HEK293 (cell line): ENCODE data around the gene ETFBKMT.

Experiments
- CTCF ChIA-PET: fragments of 350-600 bp; formaldehyde crosslinking; extraction: SDS; loops from one replicate; lab custom pipeline; 2021; ENCODE audit warnings: antibody characterized with exemption; lab: Yijun Ruan, JAX
- POLR2A ChIA-PET: fragments of 300-600 bp; formaldehyde crosslinking; extraction: SDS; loops from one replicate; lab custom pipeline; 2020; ENCODE audit warnings: antibody characterized with exemption, inconsistent platforms; lab: Yijun Ruan, JAX
- H3K27ac ChIP-seq: fragments of 200-500 bp; sonication (Bioruptor generic); 2 replicates; pipeline ENCODE4 v1.5.1; 2014; ENCODE audit warnings: low read depth, low read length, control low read depth, inconsistent platforms; ENCODE audit errors: extremely low read depth
- H3K36me3 ChIP-seq, 2 experiments: fragments of 200-500 bp in 1 of 2; sonication (Bioruptor generic) in 1 of 2; 1 replicate in 1 of 2; 2 replicates in 1 of 2; pipeline ENCODE4 v1.5.1; 2014 to 2017; ENCODE audit warnings: inconsistent platforms in 2 of 2, low read length in 2 of 2; ENCODE audit not compliant: control insufficient read depth in 2 of 2, insufficient read depth in 1 of 2
- H3K4me1 ChIP-seq: fragments of 200-500 bp; sonication (Bioruptor generic); 2 replicates; pipeline ENCODE4 v1.5.1; 2014; ENCODE audit warnings: mild to moderate bottlenecking, low read length, inconsistent platforms; ENCODE audit not compliant: control insufficient read depth, insufficient read depth
- H3K4me3 ChIP-seq: 2 replicates; pipeline ENCODE4 v1.5.1; 2011; ENCODE audit warnings: low read depth, mild to moderate bottlenecking, control low read depth, low read length, moderate library complexity
- H3K9me3 ChIP-seq: fragments of 200-500 bp; sonication (Bioruptor generic); 2 replicates; pipeline ENCODE4 v1.5.1; 2014; ENCODE audit warnings: low read depth, low read length, inconsistent platforms; ENCODE audit not compliant: control insufficient read depth, insufficient read depth
- HOXC10 ChIP-seq: sonication (generic); formaldehyde crosslinking; IDR thresholded peaks from 2 replicates; pipeline ENCODE4 v1.8.1; 2023; ENCODE audit warnings: mild to moderate bottlenecking, missing genetic modification reagents
- MZF1 ChIP-seq: fragments of 450-650 bp; formaldehyde crosslinking; IDR thresholded peaks from 2 replicates; pipeline ENCODE4 v1.5.1; 2017; ENCODE audit warnings: missing biosample characterization, missing genetic modification characterization, borderline replicate concordance
- ZBTB21 ChIP-seq: fragments of 450-650 bp; formaldehyde crosslinking; IDR thresholded peaks from 2 replicates; pipeline ENCODE4 v1.5.1; 2017; ENCODE audit warnings: missing biosample characterization, missing genetic modification characterization
- ZBTB8A ChIP-seq: fragments of 450-650 bp; formaldehyde crosslinking; IDR thresholded peaks from 2 replicates; pipeline ENCODE4 v1.5.1; 2016; ENCODE audit warnings: missing biosample characterization, missing genetic modification characterization
- ZNF112 ChIP-seq: fragments of 450-650 bp; formaldehyde crosslinking; IDR thresholded peaks from 2 replicates; pipeline ENCODE4 v1.5.0; 2017; ENCODE audit warnings: missing biosample characterization, missing genetic modification characterization
- ZNF121 ChIP-seq: fragments of 450-650 bp; formaldehyde crosslinking; IDR thresholded peaks from 2 replicates; pipeline ENCODE4 v1.5.1; 2016; ENCODE audit warnings: missing biosample characterization, missing genetic modification characterization
- ZNF184 ChIP-seq: fragments of 450-650 bp; IDR thresholded peaks from 2 replicates; pipeline ENCODE4 v1.5.1; 2018; ENCODE audit warnings: missing biosample characterization, mild to moderate bottlenecking, missing genetic modification characterization
- ZNF214 ChIP-seq: fragments of 450-650 bp; formaldehyde crosslinking; IDR thresholded peaks from 2 replicates; pipeline ENCODE4 v1.5.1; 2017; ENCODE audit warnings: missing biosample characterization, mild to moderate bottlenecking, missing genetic modification characterization, borderline replicate concordance
- ZNF23 ChIP-seq: fragments of 450-650 bp; formaldehyde crosslinking; IDR thresholded peaks from 2 replicates; pipeline ENCODE4 v1.5.1; 2016; ENCODE audit warnings: missing biosample characterization, missing genetic modification characterization, borderline replicate concordance
- ZNF274 ChIP-seq, 2 experiments: fragments of 200-500 bp in 1 of 2; fragments of 450-650 bp in 1 of 2; sonication (Bioruptor generic) in 1 of 2; formaldehyde crosslinking in 1 of 2; IDR thresholded peaks; 2 replicates each; pipeline versions ENCODE4 v1.5.1 to v1.6.1; 2014 to 2016; ENCODE audit warnings: borderline replicate concordance in 1 of 2, inconsistent platforms in 1 of 2, low read length in 1 of 2, missing biosample characterization in 1 of 2, missing genetic modification characterization in 1 of 2
- ZNF37A ChIP-seq: fragments of 450-650 bp; IDR thresholded peaks from 2 replicates; pipeline ENCODE4 v1.5.1; 2018; ENCODE audit warnings: missing biosample characterization, missing genetic modification characterization
- ZNF473 ChIP-seq: fragments of 450-650 bp; formaldehyde crosslinking; IDR thresholded peaks from 2 replicates; pipeline ENCODE4 v1.5.1; 2017; ENCODE audit warnings: missing biosample characterization, missing genetic modification characterization
- ZNF555 ChIP-seq: fragments of 450-650 bp; formaldehyde crosslinking; conservative IDR thresholded peaks from 2 replicates; pipeline ENCODE4 v1.5.1; 2017; ENCODE audit warnings: missing biosample characterization, mild to moderate bottlenecking, missing genetic modification characterization, inconsistent platforms
- ZNF670 ChIP-seq: fragments of 450-650 bp; formaldehyde crosslinking; IDR thresholded peaks from 2 replicates; pipeline ENCODE4 v1.5.1; 2016; ENCODE audit warnings: missing biosample characterization, missing genetic modification characterization, low read depth
- ZNF791 ChIP-seq: fragments of 450-650 bp; formaldehyde crosslinking; IDR thresholded peaks from 2 replicates; pipeline ENCODE4 v1.5.1; 2016; ENCODE audit warnings: missing biosample characterization, missing genetic modification characterization
- TF ChIP-seq, protein P1 (sequence below): fragments of 450-650 bp; formaldehyde crosslinking; conservative IDR thresholded peaks from 2 replicates; pipeline ENCODE4 v1.5.1; 2016; ENCODE audit warnings: low read depth, missing biosample characterization, missing genetic modification characterization
- TF ChIP-seq, protein P2 (sequence below): fragments of 450-650 bp; formaldehyde crosslinking; IDR thresholded peaks from 2 replicates; pipeline ENCODE4 v1.5.1; 2016; ENCODE audit warnings: missing biosample characterization, missing genetic modification characterization
- TF ChIP-seq, protein P3 (sequence below): fragments of 450-650 bp; formaldehyde crosslinking; IDR thresholded peaks from 2 replicates; pipeline ENCODE4 v1.5.1; 2016; ENCODE audit warnings: missing biosample characterization, missing genetic modification characterization
- TF ChIP-seq, protein P4 (sequence below): fragments of 450-650 bp; formaldehyde crosslinking; IDR thresholded peaks from 2 replicates; pipeline ENCODE4 v1.5.1; 2016; ENCODE audit warnings: missing biosample characterization, missing genetic modification characterization
- TF ChIP-seq, protein P5 (sequence below): fragments of 450-650 bp; formaldehyde crosslinking; conservative IDR thresholded peaks from 2 replicates; pipeline ENCODE4 v1.5.1; 2016; ENCODE audit warnings: low read depth, missing biosample characterization, missing genetic modification characterization

Gene ETFBKMT

DNA sequence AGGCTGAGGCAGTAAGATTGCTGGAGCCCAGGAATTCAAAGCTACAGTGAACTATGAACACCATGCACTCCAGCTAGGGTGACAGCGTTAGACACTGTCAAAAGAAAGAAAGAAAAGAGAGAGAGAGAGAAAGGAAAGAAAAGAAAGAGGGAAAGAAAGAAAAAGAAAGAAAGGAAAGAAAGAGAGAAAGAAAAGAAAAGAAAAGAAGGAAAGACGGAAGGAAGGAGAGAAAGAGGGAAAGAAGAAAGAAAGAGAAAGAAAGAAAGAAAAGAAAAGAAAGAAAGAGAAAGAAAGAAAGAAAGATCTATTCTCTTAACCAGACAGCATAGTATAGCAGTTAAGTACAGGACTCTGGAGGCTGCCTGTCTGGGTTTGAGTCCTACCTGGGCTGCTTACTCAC lies 46.7 kb upstream of the ETFBKMT start (continued):
- TF ChIP-seq, protein P1, sequence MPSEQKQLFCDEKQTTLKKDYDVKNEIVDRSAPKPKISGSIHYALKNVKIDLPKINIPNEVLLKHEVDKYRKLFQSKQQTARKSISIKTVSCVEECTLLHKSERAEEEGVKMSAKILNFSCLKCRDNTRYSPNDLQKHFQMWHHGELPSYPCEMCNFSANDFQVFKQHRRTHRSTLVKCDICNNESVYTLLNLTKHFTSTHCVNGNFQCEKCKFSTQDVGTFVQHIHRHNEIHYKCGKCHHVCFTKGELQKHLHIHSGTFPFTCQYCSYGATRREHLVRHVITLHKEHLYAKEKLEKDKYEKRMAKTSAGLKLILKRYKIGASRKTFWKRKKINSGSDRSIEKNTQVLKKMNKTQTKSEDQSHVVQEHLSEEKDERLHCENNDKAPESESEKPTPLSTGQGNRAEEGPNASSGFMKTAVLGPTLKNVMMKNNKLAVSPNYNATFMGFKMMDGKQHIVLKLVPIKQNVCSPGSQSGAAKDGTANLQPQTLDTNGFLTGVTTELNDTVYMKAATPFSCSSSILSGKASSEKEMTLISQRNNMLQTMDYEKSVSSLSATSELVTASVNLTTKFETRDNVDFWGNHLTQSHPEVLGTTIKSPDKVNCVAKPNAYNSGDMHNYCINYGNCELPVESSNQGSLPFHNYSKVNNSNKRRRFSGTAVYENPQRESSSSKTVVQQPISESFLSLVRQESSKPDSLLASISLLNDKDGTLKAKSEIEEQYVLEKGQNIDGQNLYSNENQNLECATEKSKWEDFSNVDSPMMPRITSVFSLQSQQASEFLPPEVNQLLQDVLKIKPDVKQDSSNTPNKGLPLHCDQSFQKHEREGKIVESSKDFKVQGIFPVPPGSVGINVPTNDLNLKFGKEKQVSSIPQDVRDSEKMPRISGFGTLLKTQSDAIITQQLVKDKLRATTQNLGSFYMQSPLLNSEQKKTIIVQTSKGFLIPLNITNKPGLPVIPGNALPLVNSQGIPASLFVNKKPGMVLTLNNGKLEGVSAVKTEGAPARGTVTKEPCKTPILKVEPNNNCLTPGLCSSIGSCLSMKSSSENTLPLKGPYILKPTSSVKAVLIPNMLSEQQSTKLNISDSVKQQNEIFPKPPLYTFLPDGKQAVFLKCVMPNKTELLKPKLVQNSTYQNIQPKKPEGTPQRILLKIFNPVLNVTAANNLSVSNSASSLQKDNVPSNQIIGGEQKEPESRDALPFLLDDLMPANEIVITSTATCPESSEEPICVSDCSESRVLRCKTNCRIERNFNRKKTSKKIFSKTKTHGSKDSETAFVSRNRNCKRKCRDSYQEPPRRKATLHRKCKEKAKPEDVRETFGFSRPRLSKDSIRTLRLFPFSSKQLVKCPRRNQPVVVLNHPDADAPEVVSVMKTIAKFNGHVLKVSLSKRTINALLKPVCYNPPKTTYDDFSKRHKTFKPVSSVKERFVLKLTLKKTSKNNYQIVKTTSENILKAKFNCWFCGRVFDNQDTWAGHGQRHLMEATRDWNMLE (tag by site-specific recombination), result no peak

DNA sequence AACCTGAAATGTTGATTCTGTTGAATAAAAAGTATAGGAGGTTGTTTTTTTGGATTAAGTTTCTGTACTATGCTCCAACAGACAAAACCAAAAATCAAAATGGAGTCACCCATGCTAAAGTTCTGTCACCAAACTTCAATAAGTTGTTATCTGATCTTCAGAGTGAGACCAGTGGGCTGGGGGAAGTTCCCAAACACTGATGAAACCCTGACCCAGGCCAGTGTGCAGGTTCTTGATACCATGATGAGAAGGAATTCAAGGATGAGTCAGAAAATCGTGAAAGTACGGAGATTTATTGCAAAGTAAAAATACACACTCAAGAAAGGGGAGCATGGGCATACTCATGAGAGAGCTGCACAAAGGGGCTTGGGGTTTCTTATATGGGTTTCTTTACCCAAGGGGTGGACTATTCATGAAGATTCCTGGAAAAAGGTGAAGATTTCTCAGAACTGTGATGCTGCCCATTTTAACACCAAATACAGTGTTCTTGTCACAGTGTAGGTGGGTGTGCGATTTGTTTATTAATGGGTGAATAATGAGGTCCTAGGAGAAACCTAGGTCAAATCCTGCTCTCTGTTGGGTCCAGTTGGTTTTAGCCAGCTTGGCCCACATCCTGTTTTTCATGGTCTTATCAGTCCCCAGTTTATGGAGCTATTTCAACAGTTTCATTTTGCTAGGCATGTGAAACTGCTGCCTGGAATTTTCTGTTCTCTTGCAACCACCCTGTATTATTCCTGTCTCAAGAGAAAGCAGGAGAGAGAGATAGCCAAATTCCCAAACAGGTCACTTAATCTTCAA lies 41.1 kb upstream of the ETFBKMT start:
- Histone ChIP-seq H3K9me3 (no peaks in the 10 kb centered on the region), H3K36me3 (no peaks in the 10 kb centered on the region), H3K4me1 (no peaks in the 10 kb centered on the region), H3K4me3 (no peak overlapping the region), H3K27ac (no peak overlapping the region)
- no peak for TF ChIP-seq ZNF121
- no peak for TF ChIP-seq ZNF23 (tag by site-specific recombination)
- TF ChIP-seq ZNF473 (tag by site-specific recombination), result no peak
- no peak for TF ChIP-seq ZNF214 (tag by site-specific recombination)
- no peak for TF ChIP-seq ZBTB21
- TF ChIP-seq, protein P2, sequence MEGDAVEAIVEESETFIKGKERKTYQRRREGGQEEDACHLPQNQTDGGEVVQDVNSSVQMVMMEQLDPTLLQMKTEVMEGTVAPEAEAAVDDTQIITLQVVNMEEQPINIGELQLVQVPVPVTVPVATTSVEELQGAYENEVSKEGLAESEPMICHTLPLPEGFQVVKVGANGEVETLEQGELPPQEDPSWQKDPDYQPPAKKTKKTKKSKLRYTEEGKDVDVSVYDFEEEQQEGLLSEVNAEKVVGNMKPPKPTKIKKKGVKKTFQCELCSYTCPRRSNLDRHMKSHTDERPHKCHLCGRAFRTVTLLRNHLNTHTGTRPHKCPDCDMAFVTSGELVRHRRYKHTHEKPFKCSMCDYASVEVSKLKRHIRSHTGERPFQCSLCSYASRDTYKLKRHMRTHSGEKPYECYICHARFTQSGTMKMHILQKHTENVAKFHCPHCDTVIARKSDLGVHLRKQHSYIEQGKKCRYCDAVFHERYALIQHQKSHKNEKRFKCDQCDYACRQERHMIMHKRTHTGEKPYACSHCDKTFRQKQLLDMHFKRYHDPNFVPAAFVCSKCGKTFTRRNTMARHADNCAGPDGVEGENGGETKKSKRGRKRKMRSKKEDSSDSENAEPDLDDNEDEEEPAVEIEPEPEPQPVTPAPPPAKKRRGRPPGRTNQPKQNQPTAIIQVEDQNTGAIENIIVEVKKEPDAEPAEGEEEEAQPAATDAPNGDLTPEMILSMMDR (tag by site-specific recombination), result no peak
- TF ChIP-seq ZNF791 (tag by site-specific recombination), result no peak
- TF ChIP-seq ZNF37A (tag by site-specific recombination), result no peak
- no peak for TF ChIP-seq ZNF555 (tag by site-specific recombination)
- TF ChIP-seq ZNF274 (IDR thresholded peaks at IDR 0.05; ENCODE audit: low read length), result no peak
- no peak for TF ChIP-seq ZNF274 (tag by site-specific recombination; IDR thresholded peaks at IDR 0.05; ENCODE audit: borderline replicate concordance)
- TF ChIP-seq ZNF184, result no peak
- TF ChIP-seq, protein P3, sequence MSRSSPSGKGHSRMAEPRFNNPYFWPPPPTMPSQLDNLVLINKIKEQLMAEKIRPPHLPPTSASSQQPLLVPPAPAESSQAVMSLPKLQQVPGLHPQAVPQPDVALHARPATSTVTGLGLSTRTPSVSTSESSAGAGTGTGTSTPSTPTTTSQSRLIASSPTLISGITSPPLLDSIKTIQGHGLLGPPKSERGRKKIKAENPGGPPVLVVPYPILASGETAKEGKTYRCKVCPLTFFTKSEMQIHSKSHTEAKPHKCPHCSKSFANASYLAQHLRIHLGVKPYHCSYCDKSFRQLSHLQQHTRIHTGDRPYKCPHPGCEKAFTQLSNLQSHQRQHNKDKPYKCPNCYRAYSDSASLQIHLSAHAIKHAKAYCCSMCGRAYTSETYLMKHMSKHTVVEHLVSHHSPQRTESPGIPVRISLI (tag by site-specific recombination), result no peak
- TF ChIP-seq HOXC10, result no peak
- ChIA-PET CTCF (no interaction called here), POLR2A (no interaction called here)

DNA sequence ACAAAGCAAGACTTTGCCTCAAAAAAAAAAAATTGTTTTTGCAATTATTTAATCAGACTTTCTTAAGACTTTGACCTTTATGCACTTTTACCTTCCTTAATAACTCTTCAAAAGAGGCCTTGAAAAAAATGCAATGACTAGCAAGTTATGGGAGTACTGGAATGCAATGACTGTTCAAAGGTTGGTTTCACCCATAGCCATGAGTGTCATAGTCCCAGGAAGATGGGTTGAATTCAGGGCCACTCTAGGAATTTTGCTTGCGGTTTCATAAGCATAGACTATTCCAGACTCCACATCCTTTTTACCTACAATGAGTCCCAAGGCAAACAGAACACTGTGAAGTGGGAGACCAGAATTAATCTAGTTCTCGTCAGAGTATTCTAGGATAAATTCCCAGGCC lies 39.2 kb upstream of the ETFBKMT start:
- no peaks in the 10 kb centered on the region for H3K36me3 ChIP-seq
- H3K4me3 ChIP-seq, result no peak overlapping the region
- H3K9me3 ChIP-seq, result no peaks in the 10 kb centered on the region
- ChIA-PET POLR2A (no interaction called here), CTCF (no interaction called here)
- no peak overlapping the region for H3K27ac ChIP-seq
- no peaks in the 10 kb centered on the region for H3K4me1 ChIP-seq
- TF ChIP-seq ZNF112 (no peak), MZF1 (no peak), ZBTB8A (tag by site-specific recombination) (no peak), ZNF670 (no peak)
- TF ChIP-seq, protein P4, sequence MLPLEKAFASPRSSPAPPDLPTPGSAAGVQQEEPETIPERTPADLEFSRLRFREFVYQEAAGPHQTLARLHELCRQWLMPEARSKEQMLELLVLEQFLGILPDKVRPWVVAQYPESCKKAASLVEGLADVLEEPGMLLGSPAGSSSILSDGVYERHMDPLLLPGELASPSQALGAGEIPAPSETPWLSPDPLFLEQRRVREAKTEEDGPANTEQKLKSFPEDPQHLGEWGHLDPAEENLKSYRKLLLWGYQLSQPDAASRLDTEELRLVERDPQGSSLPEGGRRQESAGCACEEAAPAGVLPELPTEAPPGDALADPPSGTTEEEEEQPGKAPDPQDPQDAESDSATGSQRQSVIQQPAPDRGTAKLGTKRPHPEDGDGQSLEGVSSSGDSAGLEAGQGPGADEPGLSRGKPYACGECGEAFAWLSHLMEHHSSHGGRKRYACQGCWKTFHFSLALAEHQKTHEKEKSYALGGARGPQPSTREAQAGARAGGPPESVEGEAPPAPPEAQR (tag by site-specific recombination), result no peak
- TF ChIP-seq, protein P5, sequence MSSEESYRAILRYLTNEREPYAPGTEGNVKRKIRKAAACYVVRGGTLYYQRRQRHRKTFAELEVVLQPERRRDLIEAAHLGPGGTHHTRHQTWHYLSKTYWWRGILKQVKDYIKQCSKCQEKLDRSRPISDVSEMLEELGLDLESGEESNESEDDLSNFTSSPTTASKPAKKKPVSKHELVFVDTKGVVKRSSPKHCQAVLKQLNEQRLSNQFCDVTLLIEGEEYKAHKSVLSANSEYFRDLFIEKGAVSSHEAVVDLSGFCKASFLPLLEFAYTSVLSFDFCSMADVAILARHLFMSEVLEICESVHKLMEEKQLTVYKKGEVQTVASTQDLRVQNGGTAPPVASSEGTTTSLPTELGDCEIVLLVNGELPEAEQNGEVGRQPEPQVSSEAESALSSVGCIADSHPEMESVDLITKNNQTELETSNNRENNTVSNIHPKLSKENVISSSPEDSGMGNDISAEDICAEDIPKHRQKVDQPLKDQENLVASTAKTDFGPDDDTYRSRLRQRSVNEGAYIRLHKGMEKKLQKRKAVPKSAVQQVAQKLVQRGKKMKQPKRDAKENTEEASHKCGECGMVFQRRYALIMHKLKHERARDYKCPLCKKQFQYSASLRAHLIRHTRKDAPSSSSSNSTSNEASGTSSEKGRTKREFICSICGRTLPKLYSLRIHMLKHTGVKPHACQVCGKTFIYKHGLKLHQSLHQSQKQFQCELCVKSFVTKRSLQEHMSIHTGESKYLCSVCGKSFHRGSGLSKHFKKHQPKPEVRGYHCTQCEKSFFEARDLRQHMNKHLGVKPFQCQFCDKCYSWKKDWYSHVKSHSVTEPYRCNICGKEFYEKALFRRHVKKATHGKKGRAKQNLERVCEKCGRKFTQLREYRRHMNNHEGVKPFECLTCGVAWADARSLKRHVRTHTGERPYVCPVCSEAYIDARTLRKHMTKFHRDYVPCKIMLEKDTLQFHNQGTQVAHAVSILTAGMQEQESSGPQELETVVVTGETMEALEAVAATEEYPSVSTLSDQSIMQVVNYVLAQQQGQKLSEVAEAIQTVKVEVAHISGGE (tag by site-specific recombination), result no peak
